Neural cell (in vitro differentiated cells): Measurements from ENCODE around the gene CACNA1D.

Experiments used
- TF ChIP-seq, protein P1 (sequence below): fragments of 450-650 bp; IDR thresholded peaks from 2 replicates; pipeline ENCODE4 v1.5.1; 2014; ENCODE audit warnings: antibody characterized with exemption, mild to moderate bottlenecking, moderate library complexity; ENCODE audit not compliant: poor library complexity, severe bottlenecking
- TF ChIP-seq, protein P2 (sequence below): IDR thresholded peaks from 2 replicates; pipeline ENCODE4 v1.6.1; 2012; ENCODE audit warnings: borderline replicate concordance

DNA sequence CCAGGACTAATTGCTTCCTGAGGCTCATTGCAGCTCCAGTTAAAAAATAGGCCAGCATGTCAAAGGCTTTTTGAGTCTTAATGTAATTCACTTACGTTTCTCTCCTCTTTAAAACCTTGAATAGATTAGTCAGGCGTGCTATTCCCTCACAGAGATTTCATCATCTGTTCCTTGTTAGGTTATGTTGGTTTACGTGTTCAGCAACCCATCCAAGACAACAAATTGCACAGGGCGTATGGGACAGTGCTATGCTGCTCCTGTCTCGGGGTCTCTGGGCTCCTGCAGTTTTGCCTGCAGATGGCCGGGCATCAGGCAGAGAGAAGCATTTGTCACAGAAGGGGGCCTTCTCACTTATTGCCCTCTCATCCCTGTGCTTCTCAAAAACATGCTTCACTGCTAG, 234.7 kb downstream of the CACNA1D start:
- TF ChIP-seq, protein P1, sequence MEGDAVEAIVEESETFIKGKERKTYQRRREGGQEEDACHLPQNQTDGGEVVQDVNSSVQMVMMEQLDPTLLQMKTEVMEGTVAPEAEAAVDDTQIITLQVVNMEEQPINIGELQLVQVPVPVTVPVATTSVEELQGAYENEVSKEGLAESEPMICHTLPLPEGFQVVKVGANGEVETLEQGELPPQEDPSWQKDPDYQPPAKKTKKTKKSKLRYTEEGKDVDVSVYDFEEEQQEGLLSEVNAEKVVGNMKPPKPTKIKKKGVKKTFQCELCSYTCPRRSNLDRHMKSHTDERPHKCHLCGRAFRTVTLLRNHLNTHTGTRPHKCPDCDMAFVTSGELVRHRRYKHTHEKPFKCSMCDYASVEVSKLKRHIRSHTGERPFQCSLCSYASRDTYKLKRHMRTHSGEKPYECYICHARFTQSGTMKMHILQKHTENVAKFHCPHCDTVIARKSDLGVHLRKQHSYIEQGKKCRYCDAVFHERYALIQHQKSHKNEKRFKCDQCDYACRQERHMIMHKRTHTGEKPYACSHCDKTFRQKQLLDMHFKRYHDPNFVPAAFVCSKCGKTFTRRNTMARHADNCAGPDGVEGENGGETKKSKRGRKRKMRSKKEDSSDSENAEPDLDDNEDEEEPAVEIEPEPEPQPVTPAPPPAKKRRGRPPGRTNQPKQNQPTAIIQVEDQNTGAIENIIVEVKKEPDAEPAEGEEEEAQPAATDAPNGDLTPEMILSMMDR: no peak
- TF ChIP-seq, protein P2, sequence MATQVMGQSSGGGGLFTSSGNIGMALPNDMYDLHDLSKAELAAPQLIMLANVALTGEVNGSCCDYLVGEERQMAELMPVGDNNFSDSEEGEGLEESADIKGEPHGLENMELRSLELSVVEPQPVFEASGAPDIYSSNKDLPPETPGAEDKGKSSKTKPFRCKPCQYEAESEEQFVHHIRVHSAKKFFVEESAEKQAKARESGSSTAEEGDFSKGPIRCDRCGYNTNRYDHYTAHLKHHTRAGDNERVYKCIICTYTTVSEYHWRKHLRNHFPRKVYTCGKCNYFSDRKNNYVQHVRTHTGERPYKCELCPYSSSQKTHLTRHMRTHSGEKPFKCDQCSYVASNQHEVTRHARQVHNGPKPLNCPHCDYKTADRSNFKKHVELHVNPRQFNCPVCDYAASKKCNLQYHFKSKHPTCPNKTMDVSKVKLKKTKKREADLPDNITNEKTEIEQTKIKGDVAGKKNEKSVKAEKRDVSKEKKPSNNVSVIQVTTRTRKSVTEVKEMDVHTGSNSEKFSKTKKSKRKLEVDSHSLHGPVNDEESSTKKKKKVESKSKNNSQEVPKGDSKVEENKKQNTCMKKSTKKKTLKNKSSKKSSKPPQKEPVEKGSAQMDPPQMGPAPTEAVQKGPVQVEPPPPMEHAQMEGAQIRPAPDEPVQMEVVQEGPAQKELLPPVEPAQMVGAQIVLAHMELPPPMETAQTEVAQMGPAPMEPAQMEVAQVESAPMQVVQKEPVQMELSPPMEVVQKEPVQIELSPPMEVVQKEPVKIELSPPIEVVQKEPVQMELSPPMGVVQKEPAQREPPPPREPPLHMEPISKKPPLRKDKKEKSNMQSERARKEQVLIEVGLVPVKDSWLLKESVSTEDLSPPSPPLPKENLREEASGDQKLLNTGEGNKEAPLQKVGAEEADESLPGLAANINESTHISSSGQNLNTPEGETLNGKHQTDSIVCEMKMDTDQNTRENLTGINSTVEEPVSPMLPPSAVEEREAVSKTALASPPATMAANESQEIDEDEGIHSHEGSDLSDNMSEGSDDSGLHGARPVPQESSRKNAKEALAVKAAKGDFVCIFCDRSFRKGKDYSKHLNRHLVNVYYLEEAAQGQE: no peak
